HG03571 (cell line): ENCODE data around the gene UMAD1.

Experiments used
- ATAC-seq: cut with Tn5 transposase; IDR thresholded peaks from one replicate; pipeline ENCODE4 v1.9.1; 2021; ENCODE audit not compliant: unreplicated experiment

UMAD1 gene

DNA sequence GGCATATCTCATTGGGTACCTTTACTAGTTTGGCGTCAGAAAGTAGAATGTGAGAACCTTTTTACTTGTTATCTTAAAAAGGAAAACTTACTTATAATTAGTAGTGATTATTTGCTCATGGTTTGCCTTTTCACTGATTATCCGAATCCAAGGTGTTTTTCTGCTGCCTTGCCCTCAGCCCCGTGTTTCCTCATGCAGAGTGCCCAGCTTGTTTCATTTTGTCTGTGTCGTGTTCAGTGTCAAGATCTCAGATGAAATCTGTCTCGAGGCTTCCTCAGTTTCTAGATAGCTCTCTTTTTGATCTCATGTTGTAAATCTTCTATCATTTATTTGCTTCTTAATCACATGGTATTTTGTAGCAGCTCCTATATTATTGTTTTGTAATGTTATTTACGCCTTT is 47.8 kb downstream of the UMAD1 start:
- ATAC-seq: no peak

DNA sequence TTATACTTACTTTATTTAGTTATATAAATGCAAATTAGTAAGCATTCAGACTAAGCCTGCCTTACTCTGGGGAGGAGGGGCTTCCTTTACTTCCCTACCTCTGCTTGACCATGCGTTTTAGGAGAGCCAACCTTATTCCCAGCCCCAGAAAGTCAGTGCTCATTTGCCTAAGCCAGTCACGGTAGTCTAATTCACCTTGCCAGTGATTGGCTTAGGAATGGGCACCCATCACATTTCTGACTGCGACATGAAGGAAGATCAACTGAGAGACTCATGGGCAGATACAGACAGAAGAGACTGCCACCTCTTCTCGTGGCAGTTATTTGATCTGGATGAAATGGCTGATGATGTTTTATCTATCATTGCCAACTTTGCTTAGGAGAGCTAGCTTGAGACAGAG is 48.4 kb downstream of the UMAD1 start:
- ATAC-seq: no peak

DNA sequence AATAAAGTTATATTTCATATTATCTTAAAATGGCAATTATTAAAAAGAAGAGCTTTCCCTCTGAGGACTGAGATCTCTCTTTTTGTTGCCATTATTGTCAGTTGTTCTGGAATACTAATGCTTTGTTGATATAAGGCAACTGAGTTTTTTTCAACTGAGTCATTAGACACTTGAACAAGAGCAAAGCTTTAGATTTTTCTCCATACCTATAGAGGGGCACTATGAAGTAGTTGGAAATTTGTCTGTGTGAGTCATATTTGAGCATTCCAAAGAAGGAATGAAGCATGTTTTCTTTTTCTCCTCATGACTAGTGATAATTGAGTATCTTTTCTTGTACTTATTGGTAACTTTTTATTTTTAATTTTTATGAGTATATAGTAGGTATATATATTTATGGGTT is 53.3 kb downstream of the UMAD1 start:
- no peak for ATAC-seq

DNA sequence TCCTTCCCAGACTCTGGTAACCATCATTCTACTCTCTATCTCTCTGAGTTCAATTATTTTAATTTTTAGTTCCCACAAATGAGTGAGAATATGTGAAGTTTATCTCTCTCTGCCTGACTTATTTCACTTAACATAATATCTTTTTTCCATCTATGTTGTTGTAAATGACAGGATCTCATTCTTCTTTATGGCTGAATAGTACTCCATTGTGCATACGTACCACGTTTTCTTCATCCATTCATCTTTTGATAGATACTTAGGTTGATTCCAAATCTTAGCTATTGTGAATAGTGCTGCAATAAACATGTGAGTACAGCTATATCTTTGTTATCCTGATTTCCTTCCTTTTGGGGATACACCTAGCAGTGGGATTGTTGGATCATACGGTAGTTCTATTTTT is 54.0 kb downstream of the UMAD1 start:
- no peak for ATAC-seq

DNA sequence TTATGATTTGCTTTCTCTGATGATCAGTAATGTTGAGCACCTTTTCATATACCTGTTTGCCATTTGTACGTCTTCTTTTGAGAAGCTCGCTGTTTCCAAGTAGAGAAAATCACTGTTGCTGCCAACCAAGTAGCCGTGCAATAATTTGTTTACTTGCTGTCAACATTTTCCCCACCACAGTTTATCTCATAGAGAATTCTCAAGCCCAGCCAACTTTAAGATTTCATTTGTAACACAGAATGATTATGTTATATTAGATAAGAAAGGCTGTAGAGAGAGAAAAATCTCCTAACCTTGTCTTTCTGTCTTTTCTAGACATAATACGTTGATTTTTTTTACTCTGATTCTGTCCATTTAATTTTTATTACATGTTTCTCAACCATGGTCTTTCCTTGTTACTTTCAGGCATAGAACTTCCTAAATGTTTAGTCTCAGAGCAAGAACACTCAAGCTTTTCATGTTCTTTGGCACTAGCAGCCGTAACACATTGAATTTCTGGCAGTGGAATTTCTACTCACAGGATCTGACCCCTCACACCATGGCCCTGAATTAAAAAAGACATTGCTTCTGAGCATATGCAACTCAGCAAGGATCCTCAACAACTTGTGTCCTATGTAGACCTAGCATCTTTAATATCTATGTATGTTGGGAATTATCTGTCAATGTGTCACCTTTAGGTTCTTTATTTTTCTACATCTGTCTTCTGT is 54.7 kb downstream of the UMAD1 start:
- no peak for ATAC-seq

DNA sequence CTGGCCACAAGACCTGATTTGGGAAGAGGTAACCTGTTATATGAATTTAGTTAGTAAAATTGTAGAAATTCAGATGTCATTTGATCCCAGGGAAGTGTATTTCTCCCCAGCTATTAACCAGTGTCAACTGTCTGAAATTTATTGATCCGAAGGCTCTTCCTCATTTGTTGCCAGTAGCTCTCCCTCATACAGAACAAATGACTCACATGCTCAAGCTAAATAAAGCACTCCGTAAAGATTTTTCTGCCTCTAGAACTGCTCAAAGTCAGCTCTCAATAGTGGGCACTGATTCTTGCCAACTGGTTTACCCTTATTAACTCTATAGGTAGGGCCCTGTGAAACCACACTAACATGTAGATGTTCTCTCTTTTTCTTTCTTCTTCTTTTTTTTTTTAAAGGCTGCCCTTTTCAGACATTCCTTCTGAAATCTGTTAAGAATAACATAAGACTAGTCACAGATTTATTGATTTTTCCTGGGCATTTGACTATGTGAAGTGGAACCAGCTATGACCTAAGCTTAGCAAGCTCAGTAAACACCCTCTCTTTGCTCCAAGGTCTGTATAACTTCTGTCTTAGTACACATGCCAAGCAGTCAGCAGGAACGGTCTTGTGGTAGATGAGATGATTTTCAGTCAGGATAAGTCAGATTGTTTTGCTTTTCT is 56.0 kb downstream of the UMAD1 start:
- no peak for ATAC-seq

DNA sequence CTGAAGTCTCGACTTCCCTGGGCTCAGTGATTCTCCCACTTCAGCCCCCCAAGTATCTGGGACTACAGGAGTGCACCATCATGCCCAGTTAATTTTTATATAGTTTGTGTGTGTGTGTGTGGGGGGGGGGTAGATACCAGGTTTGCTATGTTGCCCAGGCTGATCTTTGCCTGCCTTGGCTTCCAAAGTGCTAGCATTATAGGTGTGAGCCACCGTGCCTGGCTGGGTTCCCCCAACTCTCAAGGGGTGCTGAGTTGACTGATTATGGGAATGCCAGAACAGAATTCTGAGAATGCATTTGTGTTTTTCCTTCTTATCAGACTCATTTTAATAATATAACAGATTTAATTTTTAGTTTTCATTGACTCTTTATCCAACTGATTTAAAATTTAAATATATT is 58.4 kb downstream of the UMAD1 start:
- ATAC-seq: no peak

DNA sequence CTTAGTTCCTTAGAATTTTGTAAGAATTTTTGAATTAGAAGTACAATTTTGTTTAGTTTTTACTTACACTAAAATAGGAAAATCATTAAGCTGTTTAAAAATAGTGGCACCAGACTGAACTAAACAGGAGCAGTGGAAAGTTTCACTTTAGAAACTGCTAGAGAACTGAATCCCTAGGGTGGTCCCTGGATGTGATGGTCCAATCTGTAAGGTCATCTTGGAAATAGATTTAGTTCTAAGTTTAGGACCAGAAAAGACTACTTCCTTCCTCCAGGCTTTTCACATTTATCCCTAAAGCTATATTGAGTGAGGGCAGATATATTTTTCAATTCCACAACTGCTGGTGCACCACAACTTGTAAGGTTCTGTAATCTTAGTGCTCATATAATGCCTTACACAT is 58.8 kb downstream of the UMAD1 start:
- no peak for ATAC-seq

DNA sequence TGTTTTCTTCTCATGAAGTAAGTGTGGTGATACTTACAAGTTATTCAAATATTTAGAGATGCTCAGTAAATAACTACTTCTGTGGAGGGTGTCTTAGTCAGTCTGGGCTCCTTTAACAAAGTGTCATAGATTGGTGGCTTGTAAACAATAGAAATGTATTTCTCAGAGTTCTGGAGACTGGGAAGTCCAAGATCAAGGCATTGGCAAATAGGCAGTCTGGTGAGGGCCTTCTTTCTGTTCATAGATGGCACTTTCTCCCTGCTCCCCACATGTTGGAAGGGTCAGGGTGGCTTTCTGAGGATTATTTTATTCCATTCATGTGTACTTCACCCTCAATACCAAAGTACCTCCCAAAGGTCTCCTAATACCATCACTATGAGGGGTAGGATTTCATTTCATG is 59.4 kb downstream of the UMAD1 start:
- ATAC-seq: no peak

DNA sequence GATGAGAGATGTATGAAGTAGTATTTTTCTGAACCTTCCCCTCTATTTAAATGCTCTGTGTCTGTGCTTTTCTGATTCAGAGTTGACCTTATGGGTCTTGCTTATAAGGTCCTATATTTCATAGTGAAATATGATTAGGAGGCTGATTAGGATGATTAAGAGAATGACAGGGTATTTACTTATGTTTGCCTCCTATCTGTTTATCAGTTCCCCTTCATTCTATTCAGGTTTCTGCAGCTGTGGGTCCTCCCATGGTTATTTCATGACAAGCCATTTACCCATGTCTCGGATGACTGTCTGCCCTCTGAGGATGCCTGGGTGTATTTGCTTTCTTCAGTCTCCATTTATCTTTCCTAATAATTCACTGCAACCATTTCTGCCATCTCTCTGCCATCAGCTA is 61.0 kb downstream of the UMAD1 start:
- no peak for ATAC-seq

DNA sequence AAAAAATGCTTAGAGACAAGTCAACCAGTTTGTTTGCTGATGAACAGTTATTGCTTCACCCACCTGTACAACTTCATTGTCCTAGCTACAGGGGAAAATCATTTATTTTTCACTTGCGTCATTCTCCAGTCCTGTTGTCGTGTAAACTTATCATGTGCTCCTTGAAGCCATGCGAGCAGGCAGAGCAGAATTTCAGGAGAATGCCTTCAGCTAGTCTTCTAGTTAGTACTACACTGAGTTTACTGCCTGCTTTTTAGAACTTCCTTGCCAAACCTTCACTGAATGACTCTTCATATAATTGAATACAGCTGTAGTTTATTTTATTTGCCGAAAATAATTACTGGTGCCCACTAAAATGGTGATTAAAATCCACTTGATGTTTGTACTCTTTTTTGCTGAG is 62.3 kb downstream of the UMAD1 start:
- no peak for ATAC-seq

DNA sequence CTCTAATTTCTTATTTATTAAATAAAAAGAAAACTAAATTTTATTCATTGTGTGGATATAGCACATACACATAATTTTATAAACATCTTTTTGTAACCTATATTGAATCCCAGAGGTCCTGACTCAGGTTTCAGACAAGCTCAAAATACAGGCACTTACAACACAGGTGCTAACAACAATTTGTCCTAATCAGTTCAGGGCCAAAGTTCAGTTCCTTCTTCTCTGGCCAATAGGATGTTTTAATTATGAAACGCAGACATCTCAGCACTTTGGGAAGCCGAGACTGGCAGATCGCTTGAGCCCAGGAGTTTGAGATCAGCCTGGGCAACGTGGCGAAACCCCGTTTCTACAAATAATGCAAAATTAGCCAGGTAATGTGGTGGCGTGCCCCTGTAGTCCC is 62.9 kb downstream of the UMAD1 start:
- ATAC-seq: no peak

DNA sequence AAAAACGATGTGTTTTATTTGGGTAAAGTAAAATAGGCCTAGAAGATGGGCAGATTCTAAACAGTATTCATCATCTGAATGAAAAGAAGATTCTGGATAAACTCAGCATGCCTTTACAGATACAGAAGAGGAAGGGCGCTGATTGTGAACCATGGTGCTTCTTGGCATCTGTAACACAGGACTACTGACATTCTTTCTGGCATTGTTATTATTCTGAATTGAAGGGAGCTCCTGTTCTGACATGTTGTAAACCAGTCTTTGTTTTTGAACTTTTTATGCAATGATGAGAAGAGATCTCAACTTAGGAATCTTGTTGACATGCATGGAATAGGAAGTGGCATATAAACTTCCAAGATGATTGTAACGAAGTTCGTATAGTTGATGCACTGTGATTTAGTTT is 64.3 kb downstream of the UMAD1 start:
- no peak for ATAC-seq

DNA sequence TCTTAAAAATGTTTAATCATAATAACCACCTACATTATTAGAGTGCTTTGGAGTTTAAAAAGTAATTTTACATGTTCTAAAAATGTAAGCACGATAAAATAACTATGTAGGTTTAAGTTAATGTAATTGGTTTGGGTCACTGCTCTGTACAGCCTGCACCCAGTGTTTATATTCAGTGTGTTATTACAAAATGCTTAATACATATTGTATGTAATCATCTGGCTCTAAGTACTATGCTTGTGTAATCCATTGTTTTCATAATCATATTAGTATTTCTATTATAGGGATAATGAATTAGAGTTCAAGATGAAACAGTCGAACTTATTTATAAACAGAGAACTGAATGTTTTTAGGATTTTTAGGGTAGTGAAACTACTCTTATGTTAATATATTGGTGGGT is 64.8 kb downstream of the UMAD1 start:
- ATAC-seq: no peak

DNA sequence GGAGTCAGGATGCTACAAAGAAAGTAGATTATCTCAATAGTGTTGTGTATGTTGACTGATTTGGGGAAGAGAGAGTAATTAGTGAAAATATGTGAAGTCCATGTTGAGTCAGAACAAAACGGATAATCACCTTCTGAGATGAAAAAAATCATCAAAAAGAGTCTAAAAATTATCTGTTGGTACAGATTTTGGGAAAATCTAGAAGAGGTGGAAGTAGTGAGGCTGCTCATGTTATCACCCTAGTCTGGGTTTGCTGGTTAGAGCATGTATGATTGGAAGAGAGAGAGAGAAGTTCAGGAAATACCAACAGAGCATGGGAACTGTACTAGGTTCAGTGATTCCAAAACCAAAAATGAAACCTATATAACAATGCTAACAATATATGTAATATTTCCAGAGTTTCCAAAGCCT is 65.6 kb downstream of the UMAD1 start:
- no peak for ATAC-seq

DNA sequence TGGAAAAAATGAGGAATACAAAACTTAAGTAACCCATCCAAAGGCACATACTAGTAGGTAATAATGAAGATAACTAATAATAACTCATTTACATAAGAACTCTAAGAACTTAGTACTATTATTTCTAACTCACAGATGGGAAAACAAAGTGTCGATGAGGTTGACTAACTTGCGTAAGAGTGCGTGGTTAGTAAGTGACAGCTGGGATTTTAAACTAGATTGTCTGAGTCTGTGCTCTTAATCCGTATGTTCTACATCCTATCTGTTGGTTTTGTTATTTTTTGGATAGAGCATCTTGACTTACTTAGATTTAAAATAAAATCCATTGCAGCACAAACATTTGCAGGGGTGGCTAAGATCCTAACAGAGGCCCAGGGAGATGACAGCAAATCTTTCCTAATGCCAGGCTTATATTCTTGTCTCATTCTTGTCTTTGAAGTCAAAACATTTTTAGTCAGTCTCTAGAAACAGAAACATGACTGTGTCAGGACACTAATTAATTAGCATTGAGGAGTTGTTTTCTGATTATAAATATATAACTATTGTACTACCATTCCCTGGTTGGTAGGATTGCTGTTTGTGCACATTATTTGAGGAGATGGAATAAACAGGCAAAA is 66.1 kb downstream of the UMAD1 start:
- ATAC-seq: no peak

DNA sequence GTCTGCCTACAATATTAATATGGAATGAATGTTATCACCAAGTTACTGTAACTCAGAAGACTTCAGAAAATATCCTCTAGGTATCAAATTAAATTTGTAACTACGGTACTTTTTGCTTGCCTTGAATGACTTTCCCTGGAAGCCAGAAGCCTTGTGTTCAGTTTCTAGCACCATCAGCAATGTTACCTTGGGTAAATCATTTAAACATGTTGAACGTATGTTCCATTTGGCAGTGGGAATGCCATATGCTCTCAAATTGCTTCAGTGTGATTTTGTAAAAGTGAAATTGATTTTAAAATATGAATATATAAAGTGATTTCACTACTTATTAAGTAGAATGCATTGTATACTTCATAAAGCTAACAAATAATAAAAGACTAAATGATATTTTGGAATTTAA is 66.7 kb downstream of the UMAD1 start:
- no peak for ATAC-seq

DNA sequence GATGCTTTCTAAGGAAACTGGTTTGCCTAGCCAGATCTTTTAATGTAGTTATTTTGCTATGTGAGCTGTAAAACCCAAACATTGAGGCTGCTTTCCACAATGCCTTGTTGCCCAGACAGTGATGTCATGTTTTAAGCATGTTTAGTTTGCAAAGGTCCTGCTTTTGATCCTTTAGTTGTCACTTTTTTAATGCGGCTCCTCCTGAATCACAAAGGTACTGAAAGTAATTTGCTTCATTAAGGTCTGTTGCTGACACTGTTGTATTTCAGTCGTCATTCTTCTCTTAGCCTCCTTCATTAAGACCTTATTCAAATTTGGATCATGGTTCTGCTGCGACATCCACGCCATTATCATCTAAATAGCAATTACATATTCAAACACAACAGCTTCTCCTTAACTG is 67.3 kb downstream of the UMAD1 start:
- ATAC-seq: no peak

DNA sequence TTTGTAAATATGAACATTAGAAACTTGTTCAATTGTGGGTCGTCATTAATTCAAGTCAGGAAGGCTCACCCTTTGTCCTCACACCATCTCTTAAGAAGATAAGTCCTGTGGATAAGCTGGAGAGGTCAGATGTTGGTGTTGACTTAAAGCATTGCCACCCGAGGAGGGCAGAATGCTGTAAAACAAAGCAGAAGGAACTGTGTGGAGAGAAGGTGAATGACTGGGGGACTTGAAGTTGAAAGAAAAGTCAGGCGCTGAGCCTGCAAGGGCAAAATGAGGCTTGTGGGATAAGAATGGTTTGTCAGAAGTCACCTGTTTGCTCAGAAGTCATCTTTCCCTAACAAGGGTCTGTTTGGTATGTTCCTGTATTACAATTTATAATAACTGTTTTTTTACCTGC is 68.7 kb downstream of the UMAD1 start:
- no peak for ATAC-seq

DNA sequence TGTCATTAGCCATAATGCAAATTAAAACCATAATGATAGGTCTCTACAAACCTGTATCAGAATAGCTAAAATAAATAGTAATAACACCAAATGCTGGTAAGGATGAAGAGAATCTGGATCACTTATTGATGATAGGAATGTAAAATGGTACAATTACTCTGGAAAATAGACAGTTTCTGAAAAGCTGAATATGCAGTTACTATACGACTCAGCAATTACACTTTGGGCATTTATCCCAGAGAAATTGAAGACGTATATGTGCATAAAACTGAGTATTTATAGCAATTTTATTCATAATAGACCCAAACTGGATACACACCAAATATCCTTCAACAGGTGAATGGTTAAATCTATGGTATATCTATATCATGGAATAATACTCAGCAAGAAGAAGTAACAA is 69.9 kb downstream of the UMAD1 start:
- ATAC-seq: no peak

DNA sequence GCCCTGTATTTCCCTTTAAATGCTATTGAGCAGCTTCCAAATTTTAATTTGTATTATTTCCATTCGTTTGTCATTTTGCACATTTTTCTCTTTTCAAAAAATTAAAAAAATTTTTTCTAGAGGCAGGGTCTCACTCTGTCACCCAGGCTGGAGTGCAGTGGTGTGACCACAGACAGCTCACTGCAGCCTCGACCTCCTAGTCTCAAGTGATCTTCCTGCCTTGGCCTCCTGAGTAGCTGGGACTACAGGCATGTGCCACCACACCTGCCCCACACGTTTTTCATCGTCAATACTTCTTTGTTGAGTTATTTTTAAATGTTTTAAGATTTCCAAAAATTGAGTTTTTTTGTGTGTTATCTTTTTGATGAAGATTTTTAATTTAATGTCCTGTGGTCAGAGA is 73.2 kb downstream of the UMAD1 start:
- ATAC-seq: no peak

DNA sequence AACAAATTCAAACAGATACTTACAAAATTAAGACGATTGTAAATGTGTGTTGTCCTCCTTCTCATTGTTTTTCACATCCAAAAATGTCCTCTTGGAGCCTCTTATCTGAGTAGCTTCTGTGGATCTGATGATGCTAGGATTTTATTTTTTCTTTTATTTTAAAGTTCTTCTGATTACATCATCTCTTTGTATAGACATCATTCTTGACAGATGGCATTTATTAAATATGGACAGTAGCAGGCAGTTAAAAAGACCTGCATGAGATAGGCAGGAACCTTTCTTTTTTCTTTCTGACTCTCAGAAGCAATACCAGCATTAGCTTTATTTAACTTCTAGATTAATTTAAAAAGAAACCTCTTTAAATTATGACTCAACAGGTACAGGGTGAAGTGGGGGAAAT is 77.9 kb downstream of the UMAD1 start, which contains the start of gene RPA3:
RPA3 (minus strand) TSS at position 116 of the 400 bp plus-strand sequence. CDS start 78,189 bp downstream, outside the sequence.
- no peak for ATAC-seq
